ENCODE data around the gene BAIAP2L1.

- TF ChIP-seq POLR2A (IDR thresholded peaks at IDR 0.05), result no peak
- TF ChIP-seq CTCF (IDR thresholded peaks at IDR 0.05), result no peak
Observed at GRCh38 chr7:98394377-98394836, 6.5 kb downstream of the BAIAP2L1 start.

All from uterus (tissue), 2 donors.